Astrocyte of the hippocampus (primary cell): Measurements from ENCODE around the gene C1orf198.
"Not testable (repeated sequence)": the region's sequence is repeated elsewhere in the genome, so short reads cannot be mapped to it uniquely, and the experiment has no call there.

Experiments
- DNase-seq: peaks from one replicate; pipeline ENCODE4 v3.0.0; 2011; ENCODE audit warnings: low read depth, low spot score

C1orf198 gene

GRCh38 chr1:230861489-230861888 lies 6.8 kb downstream of the C1orf198 start:
- peak; percentile 40 for DNase-seq

GRCh38 chr1:230860617-230861384 lies 7.5 kb downstream of the C1orf198 start:
- DNase-seq, result no peak

- DNase-seq, result peak; percentile 98
These were observed 9.2 kb downstream of the C1orf198 start for GRCh38 chr1:230858918-230859729.

- no peak for DNase-seq
These were observed 10.0 kb downstream of the C1orf198 start for GRCh38 chr1:230858236-230858820.

- peak; percentile 65 for DNase-seq
These were observed 10.5 kb downstream of the C1orf198 start for GRCh38 chr1:230857822-230858221.

GRCh38 chr1:230857077-230857476 lies 11.2 kb downstream of the C1orf198 start:
- DNase-seq, result peak; percentile 84

GRCh38 chr1:230855886-230856285 lies 12.4 kb downstream of the C1orf198 start:
- peak; percentile 36 for DNase-seq

GRCh38 chr1:230854423-230854822 lies 13.9 kb downstream of the C1orf198 start:
- no peak for DNase-seq

- no peak for DNase-seq
These were observed 14.6 kb downstream of the C1orf198 start for GRCh38 chr1:230853731-230854130.

- DNase-seq, result no peak
These were observed 15.4 kb downstream of the C1orf198 start for GRCh38 chr1:230852959-230853358.

GRCh38 chr1:230851291-230851691 lies 17.0 kb downstream of the C1orf198 start:
- peak; percentile 95 for DNase-seq

- no peak for DNase-seq
These were observed 17.8 kb downstream of the C1orf198 start for GRCh38 chr1:230850547-230850946.

GRCh38 chr1:230849451-230850224 lies 18.7 kb downstream of the C1orf198 start:
- peak; percentile 97 for DNase-seq

- DNase-seq, result no peak
These were observed 20.1 kb downstream of the C1orf198 start for GRCh38 chr1:230848235-230848634.

- DNase-seq, result not testable (repeated sequence)
These were observed 23.1 kb downstream of the C1orf198 start for GRCh38 chr1:230845184-230845583.

GRCh38 chr1:230844561-230844960 lies 23.8 kb downstream of the C1orf198 start:
- no peak for DNase-seq

GRCh38 chr1:230843503-230844309 lies 24.6 kb downstream of the C1orf198 start:
- DNase-seq, result no peak

- no peak for DNase-seq
These were observed 25.5 kb downstream of the C1orf198 start for GRCh38 chr1:230842801-230843200.

GRCh38 chr1:230839173-230839572 lies 29.1 kb downstream of the C1orf198 start:
- no peak for DNase-seq

- DNase-seq, result no peak
These were observed 31.5 kb downstream of the C1orf198 start for GRCh38 chr1:230836793-230837192.

- DNase-seq, result no peak
These were observed 32.0 kb downstream of the C1orf198 start for GRCh38 chr1:230836347-230836746.
